Activated naive CD4-positive, alpha-beta T cell treated with anti-CD3 and anti-CD28 coated beads for 36 hours (primary cell): ENCODE measurements around the gene SLC37A1. TPM values are rescaled to one million over a fixed set of nuclear protein-coding genes. Genes with fewer than 3 reads are reported as not detected.
A peak's percentile ranks its signal among the peaks of the same experiment; 100 is the strongest.
"Not testable (repeated sequence)": the region's sequence is repeated elsewhere in the genome, so short reads cannot be mapped to it uniquely, and the experiment has no call there.

Experiments
- CTCF ChIA-PET: fragments of 350-600 bp; sonication (Branson Sonifier 250); formaldehyde crosslinking; loops from one replicate; lab custom pipeline; 2021; ENCODE audit warnings: antibody characterized with exemption; lab: Charles Lee
- DNase-seq: peaks from one replicate; pipeline ENCODE4 v3.0.0-alpha.2; 2020
- H3K27ac Mint-ChIP-seq: one replicate; pipeline ENCODE4 v1.8.0; 2021; ENCODE audit warnings: mild to moderate bottlenecking, mixed read lengths
- H3K27me3 Mint-ChIP-seq: one replicate; pipeline ENCODE4 v1.8.0; 2021; ENCODE audit warnings: low read depth, mixed read lengths
- H3K36me3 Mint-ChIP-seq: one replicate; pipeline ENCODE4 v1.8.0; 2021; ENCODE audit warnings: low read depth, mixed read lengths
- H3K4me1 Mint-ChIP-seq: one replicate; pipeline ENCODE4 v1.8.0; 2021; ENCODE audit warnings: low read depth, mixed read lengths
- H3K4me3 Mint-ChIP-seq: one replicate; pipeline ENCODE4 v1.8.0; 2021; ENCODE audit warnings: mild to moderate bottlenecking, moderate library complexity, mixed read lengths
- H3K9me3 Mint-ChIP-seq: one replicate; pipeline ENCODE4 v1.8.0; 2021; ENCODE audit warnings: mixed read lengths
- intact Hi-C: fragments of 100-400 bp; cut with micrococcal nuclease; formaldehyde crosslinking; loops from one replicate; pipeline ENCODE4 v1.15.1; 2023
- total RNA-seq, 2 experiments: library from RNA; stranded (reverse); gene quantifications; one replicate each; pipeline ENCODE4 v1.2.3, GENCODE V29; 2021

Gene SLC37A1
- total RNA-seq, 2 experiments from 2014 or later = 18.4 to 18.7 TPM

DNA sequence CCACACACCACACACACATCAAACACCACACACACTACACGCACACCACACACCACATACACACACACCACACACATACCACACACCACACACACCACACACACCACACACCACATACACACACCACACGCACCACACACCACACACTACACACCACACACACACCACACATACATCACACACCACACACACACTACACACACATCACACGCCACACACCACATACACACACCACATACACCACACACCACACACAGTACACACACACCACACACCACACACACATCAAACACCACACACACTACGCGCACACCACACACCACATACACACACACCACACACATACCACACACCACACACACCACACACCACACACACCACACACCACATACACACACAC, 101.7 kb downstream of the SLC37A1 start:
- not testable (repeated sequence) for DNase-seq, H3K36me3 Mint-ChIP-seq, H3K27me3 Mint-ChIP-seq, H3K9me3 Mint-ChIP-seq, H3K4me1 Mint-ChIP-seq, H3K27ac Mint-ChIP-seq, H3K4me3 Mint-ChIP-seq
- intact Hi-C loops = loop anchor here (2.0 kb wide), 2 partner anchors 39 to 205 kb away; no protein-coding TSS in a partner anchor
- CTCF ChIA-PET = interaction anchor here (1.2 kb wide), 1 partner anchor 22 kb away, joined by 4 read pairs; no protein-coding TSS in a partner anchor

DNA sequence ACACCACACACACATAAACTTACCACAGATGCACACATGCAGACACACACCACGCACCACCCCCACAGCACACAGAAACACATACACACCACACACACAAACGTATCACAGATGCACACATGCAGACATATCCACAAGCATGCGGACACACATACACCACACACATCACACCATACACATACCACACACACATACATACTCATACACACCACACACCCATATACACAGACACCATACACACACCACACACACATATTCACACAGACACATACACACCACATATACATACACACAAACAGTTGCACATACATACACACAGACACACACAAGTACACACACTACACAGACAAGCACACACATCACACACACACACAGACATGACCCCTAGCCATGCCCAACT, 102.3 kb downstream of the SLC37A1 start:
- H3K27ac Mint-ChIP-seq = no peak overlapping the region
- H3K36me3 Mint-ChIP-seq = no peaks in the 10 kb centered on the region
- no peak for DNase-seq
- H3K4me1 Mint-ChIP-seq = peaks cover 4% of the 10 kb centered on the region
- no peaks in the 10 kb centered on the region for H3K9me3 Mint-ChIP-seq
- CTCF ChIA-PET = no interaction called here
- intact Hi-C loops = loop anchor here (2.0 kb wide), 2 partner anchors 39 to 205 kb away; no protein-coding TSS in a partner anchor
- H3K27me3 Mint-ChIP-seq = no peaks in the 10 kb centered on the region
- H3K4me3 Mint-ChIP-seq = no peak overlapping the region

DNA sequence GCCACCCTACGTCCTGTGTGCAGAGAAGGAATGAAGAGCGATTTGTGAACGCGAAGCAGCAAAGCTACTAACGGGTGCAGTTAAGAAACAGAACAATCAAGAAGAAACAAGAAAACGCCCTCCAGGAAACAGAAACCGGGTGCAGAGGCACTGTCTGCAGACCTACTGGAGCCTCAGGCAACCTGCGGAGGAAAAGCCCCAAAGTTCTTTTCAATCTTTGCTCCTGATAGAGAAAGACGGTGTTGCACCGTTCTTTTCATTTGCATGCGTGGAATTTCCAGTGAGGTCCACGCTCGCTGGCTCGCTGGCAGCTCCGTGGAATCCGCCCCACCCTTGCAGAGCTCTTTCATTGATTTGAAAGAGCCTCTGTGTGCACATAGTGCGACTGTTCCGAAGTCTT, 102.8 kb downstream of the SLC37A1 start:
- Mint-ChIP-seq H3K9me3 (no peaks in the 10 kb centered on the region), H3K27ac (no peak overlapping the region), H3K27me3 (no peaks in the 10 kb centered on the region), H3K4me1 (peaks cover 4% of the 10 kb centered on the region), H3K4me3 (no peak overlapping the region), H3K36me3 (no peaks in the 10 kb centered on the region)
- intact Hi-C loops = no loop called here
- DNase-seq = peak; percentile 69
- CTCF ChIA-PET = no interaction called here

DNA sequence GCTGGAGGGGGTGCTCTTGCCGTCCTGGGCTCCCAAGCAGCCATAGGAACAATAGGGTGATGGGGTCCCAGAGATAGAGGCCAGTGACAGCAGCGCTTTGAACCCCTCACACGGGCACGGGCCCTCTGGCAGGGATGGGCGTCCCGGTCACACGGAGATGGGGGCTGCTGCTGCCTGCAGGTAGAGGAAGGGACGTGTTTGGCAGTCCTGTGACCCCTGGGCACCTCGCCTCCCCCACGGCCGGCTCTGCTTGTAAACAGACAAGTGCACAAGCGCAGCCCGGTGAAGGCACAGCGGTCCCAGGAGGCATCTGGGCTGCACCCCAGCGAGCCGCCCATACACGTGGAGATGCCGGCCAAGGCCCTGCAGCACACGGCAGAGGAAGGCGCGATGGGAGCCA, 103.3 kb downstream of the SLC37A1 start:
- no peaks in the 10 kb centered on the region for H3K27me3 Mint-ChIP-seq
- no peaks in the 10 kb centered on the region for H3K9me3 Mint-ChIP-seq
- no peaks in the 10 kb centered on the region for H3K36me3 Mint-ChIP-seq
- no peak for DNase-seq
- intact Hi-C loops = no loop called here
- no peak overlapping the region for H3K4me3 Mint-ChIP-seq
- H3K27ac Mint-ChIP-seq = no peak overlapping the region
- CTCF ChIA-PET = no interaction called here
- H3K4me1 Mint-ChIP-seq = peaks cover 4% of the 10 kb centered on the region

DNA sequence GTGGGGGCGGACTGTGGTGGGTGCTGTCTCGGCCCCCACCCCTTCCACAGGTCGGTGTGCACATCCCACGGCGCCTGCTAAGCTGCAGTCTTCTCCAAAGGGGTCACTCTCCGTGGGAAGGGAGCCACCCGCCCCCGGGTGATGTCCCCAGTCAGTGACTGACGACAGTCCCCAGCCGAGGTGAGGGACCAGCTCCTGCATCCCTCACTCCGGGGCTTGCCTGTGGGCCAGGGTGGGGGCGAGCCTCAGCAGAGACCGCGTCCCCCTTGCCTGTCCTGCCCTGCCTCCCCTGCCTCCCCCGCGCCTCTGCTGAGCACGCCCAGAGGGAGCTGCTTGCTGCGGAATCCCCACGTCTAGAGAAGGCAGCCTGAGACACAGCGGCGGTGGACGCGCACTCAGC, 103.8 kb downstream of the SLC37A1 start:
- no peak overlapping the region for H3K4me3 Mint-ChIP-seq
- no peak for DNase-seq
- H3K27me3 Mint-ChIP-seq = no peaks in the 10 kb centered on the region
- H3K4me1 Mint-ChIP-seq = peaks cover 4% of the 10 kb centered on the region
- no peaks in the 10 kb centered on the region for H3K9me3 Mint-ChIP-seq
- H3K27ac Mint-ChIP-seq = no peak overlapping the region
- no peaks in the 10 kb centered on the region for H3K36me3 Mint-ChIP-seq
- intact Hi-C loops = no loop called here
- CTCF ChIA-PET = no interaction called here

DNA sequence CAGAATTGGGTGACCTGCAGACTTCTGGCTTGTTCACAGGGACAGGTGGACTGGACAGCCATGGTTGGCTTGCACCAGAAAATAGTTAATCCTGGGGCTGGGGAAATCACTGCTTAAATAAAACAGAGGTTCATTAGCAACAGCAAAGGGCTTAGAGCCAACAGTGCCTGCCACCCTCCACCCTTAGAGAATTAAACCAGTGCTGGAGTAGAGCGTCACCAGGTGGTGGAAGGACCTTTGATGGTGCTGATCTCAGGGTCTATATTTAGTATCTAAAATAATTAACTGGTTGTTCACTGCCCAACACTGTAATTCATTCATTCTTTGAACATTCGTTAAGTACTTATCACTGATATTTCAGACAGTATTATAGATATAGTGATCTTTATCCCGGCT, 105.1 kb downstream of the SLC37A1 start:
- DNase-seq = peak; percentile 21
- no peak overlapping the region for H3K4me3 Mint-ChIP-seq
- no peak overlapping the region for H3K27ac Mint-ChIP-seq
- H3K9me3 Mint-ChIP-seq = no peaks in the 10 kb centered on the region
- no peaks in the 10 kb centered on the region for H3K36me3 Mint-ChIP-seq
- H3K27me3 Mint-ChIP-seq = no peaks in the 10 kb centered on the region
- CTCF ChIA-PET = no interaction called here
- peaks cover under 1% of the 10 kb centered on the region for H3K4me1 Mint-ChIP-seq
- intact Hi-C loops = no loop called here

DNA sequence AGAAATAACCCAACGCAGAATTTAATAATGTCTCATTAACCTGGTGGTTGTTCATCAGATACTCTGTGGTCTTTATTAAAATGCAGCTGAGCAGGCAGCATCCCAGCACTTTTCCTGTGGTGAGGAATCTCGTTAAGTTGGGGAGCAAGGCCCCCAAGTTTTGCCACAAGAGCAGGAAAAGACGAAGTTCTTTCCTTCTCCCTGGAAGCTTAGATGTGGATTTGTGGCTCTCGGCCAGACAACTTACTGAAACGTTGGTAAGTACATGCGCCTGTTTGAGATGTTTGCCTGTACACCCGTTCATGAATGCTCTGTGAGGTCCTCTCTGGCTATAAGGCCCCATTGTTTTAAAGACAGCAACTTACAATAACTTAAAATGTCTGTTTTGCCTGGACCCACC, 105.5 kb downstream of the SLC37A1 start:
- DNase-seq = no peak
- intact Hi-C loops = no loop called here
- CTCF ChIA-PET = no interaction called here
- no peak overlapping the region for H3K27ac Mint-ChIP-seq
- no peaks in the 10 kb centered on the region for H3K27me3 Mint-ChIP-seq
- H3K4me3 Mint-ChIP-seq = no peak overlapping the region
- no peaks in the 10 kb centered on the region for H3K9me3 Mint-ChIP-seq
- H3K36me3 Mint-ChIP-seq = no peaks in the 10 kb centered on the region
- no peaks in the 10 kb centered on the region for H3K4me1 Mint-ChIP-seq

DNA sequence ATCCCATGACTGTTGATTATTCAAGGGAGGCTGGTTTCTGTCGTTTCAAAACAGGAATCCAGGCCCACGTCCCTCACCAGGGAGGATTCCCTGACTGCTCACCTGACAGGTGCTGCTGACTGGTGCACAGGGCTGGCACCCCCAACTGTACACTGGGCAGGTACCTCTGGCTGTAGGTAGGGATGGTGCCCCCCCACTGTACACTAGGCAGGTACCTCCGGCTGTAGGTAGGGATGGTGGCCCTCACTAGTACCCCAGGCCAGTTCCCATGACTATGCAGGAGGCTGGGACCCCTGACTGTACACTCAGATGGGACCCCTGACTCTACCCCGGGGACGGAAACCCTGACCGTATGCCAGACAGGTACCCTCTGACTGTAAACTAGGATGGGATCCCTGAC, 106.2 kb downstream of the SLC37A1 start:
- CTCF ChIA-PET = no interaction called here
- no peaks in the 10 kb centered on the region for H3K4me1 Mint-ChIP-seq
- no peaks in the 10 kb centered on the region for H3K27me3 Mint-ChIP-seq
- no peak overlapping the region for H3K4me3 Mint-ChIP-seq
- no peaks in the 10 kb centered on the region for H3K36me3 Mint-ChIP-seq
- no peak for DNase-seq
- H3K27ac Mint-ChIP-seq = no peak overlapping the region
- no peaks in the 10 kb centered on the region for H3K9me3 Mint-ChIP-seq
- intact Hi-C loops = no loop called here

DNA sequence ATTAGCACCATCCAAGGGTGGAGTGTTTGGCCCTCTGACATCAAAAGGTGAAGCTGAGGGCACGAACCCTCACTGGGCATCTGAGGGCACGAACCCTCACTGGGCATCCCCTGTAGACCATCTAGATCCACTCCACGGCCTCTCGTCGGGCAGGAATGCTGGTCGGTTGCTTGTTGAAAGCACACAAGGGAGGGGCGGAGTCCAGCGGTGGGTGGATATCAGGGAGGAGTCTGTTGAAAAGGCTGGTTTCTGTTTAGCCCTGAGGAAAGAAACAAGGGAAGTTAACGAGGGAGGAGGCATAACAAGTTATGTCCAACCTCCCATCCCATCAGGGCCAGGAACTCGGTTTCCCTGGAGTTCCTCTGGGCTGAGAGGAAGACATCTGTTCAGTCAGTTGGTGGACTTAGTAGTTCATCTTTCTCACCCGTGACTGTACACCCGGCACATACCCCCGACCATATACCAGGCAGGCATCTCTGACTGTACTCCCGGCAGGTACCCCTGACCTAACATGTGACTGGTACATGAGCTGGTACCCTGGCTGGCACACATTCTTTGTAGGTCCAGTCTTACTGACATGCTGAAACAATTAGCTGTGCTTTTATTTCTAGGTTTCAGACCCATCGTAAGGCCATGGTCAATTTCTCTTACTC, 107.6 kb downstream of the SLC37A1 start:
- no peaks in the 10 kb centered on the region for H3K36me3 Mint-ChIP-seq
- H3K27me3 Mint-ChIP-seq = no peaks in the 10 kb centered on the region
- intact Hi-C loops = no loop called here
- no peak for DNase-seq
- no peaks in the 10 kb centered on the region for H3K4me1 Mint-ChIP-seq
- no peak overlapping the region for H3K27ac Mint-ChIP-seq
- H3K9me3 Mint-ChIP-seq = no peaks in the 10 kb centered on the region
- no peak overlapping the region for H3K4me3 Mint-ChIP-seq
- CTCF ChIA-PET = interaction anchor here (0.6 kb wide), 1 partner anchor 159 kb away, joined by 3 read pairs; no protein-coding TSS in a partner anchor

DNA sequence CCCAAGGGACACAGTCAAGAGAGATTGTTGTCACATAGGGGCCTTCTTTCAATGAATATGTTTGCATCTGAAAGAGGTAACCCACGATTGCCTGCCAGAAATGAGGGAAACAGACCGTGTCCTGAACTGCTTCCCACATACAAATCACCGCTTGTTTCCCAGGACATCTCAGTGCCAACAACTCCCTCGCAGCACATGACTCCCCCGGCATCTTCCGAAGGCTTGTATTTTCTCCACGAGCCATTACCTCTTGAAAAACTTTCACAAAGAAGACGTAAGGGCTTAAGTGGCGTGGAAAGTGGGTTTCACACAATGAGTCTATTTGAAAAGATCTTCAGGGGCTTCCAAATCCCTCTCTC, 108.1 kb downstream of the SLC37A1 start:
- no peak overlapping the region for H3K27ac Mint-ChIP-seq
- intact Hi-C loops = no loop called here
- H3K9me3 Mint-ChIP-seq = no peaks in the 10 kb centered on the region
- no peak for DNase-seq
- H3K27me3 Mint-ChIP-seq = no peaks in the 10 kb centered on the region
- no peaks in the 10 kb centered on the region for H3K36me3 Mint-ChIP-seq
- H3K4me1 Mint-ChIP-seq = no peaks in the 10 kb centered on the region
- CTCF ChIA-PET = interaction anchor here (0.6 kb wide), 1 partner anchor 159 kb away, joined by 3 read pairs; no protein-coding TSS in a partner anchor
- no peak overlapping the region for H3K4me3 Mint-ChIP-seq

DNA sequence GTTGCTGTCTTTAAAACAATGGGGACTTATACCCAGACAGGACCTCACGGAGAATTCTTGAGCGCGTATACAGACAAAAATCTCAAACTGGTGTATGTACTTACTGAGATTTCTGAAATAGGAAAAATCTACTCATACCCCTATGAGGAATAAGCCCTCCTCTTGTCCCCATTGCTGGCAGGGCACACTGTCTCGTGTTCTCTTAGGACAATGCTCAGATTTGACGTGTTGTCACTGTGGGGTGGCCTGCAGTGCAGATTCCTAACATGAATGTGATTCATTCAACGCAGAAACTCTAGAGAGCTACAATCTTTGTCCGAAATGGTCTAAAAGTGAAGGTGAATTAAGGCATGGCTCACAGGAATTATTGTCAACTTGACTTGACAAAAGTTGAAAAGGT, 108.6 kb downstream of the SLC37A1 start:
- Mint-ChIP-seq H3K27me3 (no peaks in the 10 kb centered on the region), H3K4me3 (no peak overlapping the region), H3K27ac (no peak overlapping the region), H3K4me1 (no peaks in the 10 kb centered on the region), H3K9me3 (no peaks in the 10 kb centered on the region), H3K36me3 (no peaks in the 10 kb centered on the region)
- DNase-seq = no peak
- intact Hi-C loops = no loop called here
- CTCF ChIA-PET = no interaction called here

DNA sequence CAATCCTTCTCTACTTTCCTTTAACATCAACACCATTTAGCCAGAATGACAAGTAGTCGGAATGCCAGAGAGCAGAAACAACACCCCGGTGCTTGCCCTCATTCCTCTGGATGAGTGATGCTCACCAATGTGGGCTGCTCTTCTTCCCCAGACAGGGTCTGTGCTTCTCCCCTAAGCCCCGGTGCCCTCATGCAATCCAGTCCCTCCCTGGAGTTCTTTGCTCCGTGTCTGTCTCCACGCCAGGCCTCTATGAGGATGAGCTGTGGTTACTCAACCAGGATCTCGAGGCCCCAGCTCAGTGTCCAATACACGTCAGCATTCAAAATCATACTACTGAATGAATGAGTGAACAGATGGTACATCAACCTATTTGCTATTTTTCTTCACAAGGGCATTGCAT, 110.0 kb downstream of the SLC37A1 start:
- intact Hi-C loops = no loop called here
- H3K9me3 Mint-ChIP-seq = no peaks in the 10 kb centered on the region
- H3K4me1 Mint-ChIP-seq = no peaks in the 10 kb centered on the region
- DNase-seq = no peak
- H3K27ac Mint-ChIP-seq = no peak overlapping the region
- no peaks in the 10 kb centered on the region for H3K27me3 Mint-ChIP-seq
- H3K4me3 Mint-ChIP-seq = no peak overlapping the region
- H3K36me3 Mint-ChIP-seq = no peaks in the 10 kb centered on the region
- CTCF ChIA-PET = interaction anchor here (0.9 kb wide), 2 partner anchors 31 to 155 kb away, joined by 3 read pairs; no protein-coding TSS in a partner anchor

DNA sequence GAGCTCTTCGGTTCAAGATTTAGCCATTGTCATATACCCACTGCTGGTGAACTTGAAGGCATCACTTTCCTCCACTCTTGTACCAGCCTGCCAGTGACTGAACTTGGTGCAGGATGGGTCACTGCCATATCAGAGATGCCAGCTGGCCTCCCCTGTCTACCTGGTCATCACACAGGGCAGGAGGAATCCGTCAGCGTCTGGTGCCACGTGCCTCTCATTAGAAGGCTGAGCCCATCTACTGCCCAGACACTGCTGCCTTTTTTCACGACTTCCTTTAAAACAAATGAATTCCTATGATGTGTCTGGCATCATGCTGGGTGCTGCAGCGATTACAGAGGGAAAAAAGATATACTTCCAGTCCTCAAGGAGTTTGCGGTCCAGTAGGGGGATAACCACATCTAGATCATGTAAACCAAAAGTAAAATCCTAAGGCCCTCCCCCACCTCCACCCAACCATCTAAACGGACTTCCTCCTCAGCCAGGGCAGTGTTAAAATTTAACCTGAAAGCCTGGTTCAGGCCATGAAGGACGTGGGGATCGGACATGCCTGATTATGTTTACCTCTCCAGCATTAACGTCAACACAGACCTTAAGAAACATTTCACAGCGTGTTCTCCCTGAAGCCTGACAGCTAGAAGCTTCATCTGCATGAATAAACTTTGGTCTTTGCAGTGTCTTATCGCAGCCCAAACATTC, 110.6 kb downstream of the SLC37A1 start:
- Mint-ChIP-seq H3K36me3 (no peaks in the 10 kb centered on the region), H3K4me3 (no peak overlapping the region), H3K4me1 (no peaks in the 10 kb centered on the region), H3K27me3 (no peaks in the 10 kb centered on the region), H3K27ac (no peak overlapping the region), H3K9me3 (no peaks in the 10 kb centered on the region)
- CTCF ChIA-PET = interaction anchor here (0.6 kb wide), 1 partner anchor 14 kb away, joined by 4 read pairs; no protein-coding TSS in a partner anchor
- intact Hi-C loops = no loop called here
- DNase-seq = no peak
